ENCODE measurements around the gene EPHA3. TPM values are rescaled to one million over a fixed set of nuclear protein-coding genes. Genes with fewer than 3 reads are reported as not detected.

The EPHA3 gene
- total and polyA plus RNA-seq, 8 donors, result 0.29 to 33.9 (median 0.81) TPM

DNA sequence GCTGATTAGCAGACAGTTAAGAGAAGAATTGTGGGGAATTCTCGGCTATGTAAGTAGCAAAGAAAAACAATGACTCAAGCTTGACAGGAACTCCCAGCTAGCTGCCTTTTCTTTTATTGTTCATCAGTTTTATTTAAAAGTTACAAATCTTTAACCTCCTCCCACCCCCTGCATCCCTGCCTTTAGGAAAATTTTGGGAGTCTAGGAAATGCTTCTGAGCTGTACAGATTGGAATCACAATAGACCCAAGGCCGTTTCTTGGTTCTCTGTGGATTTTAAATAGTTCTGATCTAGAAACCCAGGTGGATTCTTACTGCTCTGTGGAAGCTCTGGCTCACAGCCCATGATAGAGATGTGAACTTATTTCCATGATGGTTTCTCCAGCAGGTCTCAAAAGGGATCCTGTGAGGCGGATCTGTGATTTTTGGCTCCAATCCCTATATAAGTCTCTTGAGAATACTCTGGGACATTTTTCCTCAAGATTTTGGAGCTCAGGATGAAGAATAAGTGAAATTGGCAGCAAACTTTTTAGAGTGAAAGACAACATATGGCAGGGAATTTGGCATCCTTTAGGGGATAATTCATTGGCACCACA, 312.3 kb downstream of the EPHA3 start:
- no peaks in the 10 kb centered on the region for H3K27me3 ChIP-seq
- H3K27ac ChIP-seq, result no peak overlapping the region
- intact Hi-C loops (cut with DNase I; ENCODE audit: low total_unique reads), result no loop called here
- no peaks in the 10 kb centered on the region for H3K4me1 ChIP-seq
- TF ChIP-seq, protein P1, sequence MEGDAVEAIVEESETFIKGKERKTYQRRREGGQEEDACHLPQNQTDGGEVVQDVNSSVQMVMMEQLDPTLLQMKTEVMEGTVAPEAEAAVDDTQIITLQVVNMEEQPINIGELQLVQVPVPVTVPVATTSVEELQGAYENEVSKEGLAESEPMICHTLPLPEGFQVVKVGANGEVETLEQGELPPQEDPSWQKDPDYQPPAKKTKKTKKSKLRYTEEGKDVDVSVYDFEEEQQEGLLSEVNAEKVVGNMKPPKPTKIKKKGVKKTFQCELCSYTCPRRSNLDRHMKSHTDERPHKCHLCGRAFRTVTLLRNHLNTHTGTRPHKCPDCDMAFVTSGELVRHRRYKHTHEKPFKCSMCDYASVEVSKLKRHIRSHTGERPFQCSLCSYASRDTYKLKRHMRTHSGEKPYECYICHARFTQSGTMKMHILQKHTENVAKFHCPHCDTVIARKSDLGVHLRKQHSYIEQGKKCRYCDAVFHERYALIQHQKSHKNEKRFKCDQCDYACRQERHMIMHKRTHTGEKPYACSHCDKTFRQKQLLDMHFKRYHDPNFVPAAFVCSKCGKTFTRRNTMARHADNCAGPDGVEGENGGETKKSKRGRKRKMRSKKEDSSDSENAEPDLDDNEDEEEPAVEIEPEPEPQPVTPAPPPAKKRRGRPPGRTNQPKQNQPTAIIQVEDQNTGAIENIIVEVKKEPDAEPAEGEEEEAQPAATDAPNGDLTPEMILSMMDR (IDR thresholded peaks at IDR 0.05), result no peak
- no peak for TF ChIP-seq POLR2A (IDR thresholded peaks at IDR 0.05)
- no peak for TF ChIP-seq EP300 (IDR thresholded peaks at IDR 0.05)
- TF ChIP-seq POLR2AphosphoS5 (IDR thresholded peaks at IDR 0.05), result no peak
- WGBS, 5 donors, result 65 to 84% (median 79%) methylated on average over 3 of the region's 3 CpGs
- no peak overlapping the region for H3K4me3 ChIP-seq
- no peaks in the 10 kb centered on the region for H3K9me3 ChIP-seq
- no peaks in the 10 kb centered on the region for H3K36me3 ChIP-seq
- no peak for DNase-seq

DNA sequence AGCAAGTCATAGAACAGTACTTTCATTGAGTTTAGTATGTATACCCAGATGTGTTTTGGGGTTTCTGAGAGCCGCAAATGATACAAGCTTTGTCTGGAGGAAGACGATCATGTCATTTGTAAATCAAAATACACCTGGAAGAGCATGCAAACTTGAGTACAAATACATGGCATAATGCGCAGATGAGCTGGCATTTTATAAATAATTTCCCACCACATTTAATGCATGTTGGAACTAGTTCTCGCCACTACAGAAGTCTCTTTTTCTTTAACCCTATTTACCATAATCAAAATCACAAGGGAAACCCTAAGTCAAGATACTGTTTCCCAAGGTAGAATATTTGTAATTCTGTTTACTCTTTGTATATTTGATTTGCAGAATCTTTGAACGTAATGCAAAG, 318.6 kb downstream of the EPHA3 start:
- H3K36me3 ChIP-seq, result no peaks in the 10 kb centered on the region
- TF ChIP-seq EP300 (IDR thresholded peaks at IDR 0.05), result no peak
- TF ChIP-seq POLR2AphosphoS5 (IDR thresholded peaks at IDR 0.05), result no peak
- no peak for TF ChIP-seq POLR2A (IDR thresholded peaks at IDR 0.05)
- TF ChIP-seq, protein P1 (IDR thresholded peaks at IDR 0.05), result no peak
- H3K27ac ChIP-seq, result no peak overlapping the region
- no peak overlapping the region for H3K4me3 ChIP-seq
- DNase-seq, result no peak
- no peaks in the 10 kb centered on the region for H3K9me3 ChIP-seq
- intact Hi-C loops (cut with DNase I; ENCODE audit: low total_unique reads), result no loop called here
- WGBS, 5 donors, result 82 to 88% (median 86%) methylated on average over 5 of the region's 5 CpGs
- H3K27me3 ChIP-seq, result no peaks in the 10 kb centered on the region
- H3K4me1 ChIP-seq, result no peaks in the 10 kb centered on the region

DNA sequence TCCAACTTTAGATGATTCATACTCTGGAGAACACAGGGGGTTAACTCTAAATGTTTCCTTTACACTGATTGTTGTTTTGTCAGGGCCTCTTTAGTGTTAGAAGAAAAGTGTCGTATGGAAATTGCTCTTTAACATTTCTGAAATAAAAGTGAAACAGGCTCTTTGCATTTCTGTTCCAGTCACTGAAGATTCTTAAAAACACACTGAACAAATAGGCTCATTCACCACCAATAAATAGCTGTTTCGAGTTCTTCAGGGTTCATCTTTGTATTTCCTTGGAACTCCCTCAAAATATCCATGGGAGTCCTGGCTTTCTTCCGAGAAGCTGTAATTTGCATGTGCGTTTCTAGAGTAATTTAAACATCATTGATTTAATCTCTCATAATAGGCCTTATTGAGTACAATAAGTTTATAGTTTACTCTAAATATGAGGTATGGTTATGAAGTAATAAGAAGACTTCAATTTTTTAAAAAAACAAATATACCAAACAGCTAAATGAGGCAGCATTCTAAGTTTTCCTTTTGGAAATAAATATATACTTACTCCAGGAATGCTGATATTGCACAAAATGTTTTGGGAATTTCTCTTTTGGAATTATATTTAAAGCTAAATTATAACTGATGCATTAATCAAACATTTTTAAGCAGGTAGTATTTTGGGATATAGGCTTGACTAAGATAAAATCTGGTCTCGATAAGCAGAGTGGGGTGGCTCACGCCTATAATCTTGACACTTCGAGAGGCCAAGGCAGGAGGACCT, 327.4 kb downstream of the EPHA3 start:
- TF ChIP-seq POLR2AphosphoS5 (IDR thresholded peaks at IDR 0.05) (no peak), EP300 (IDR thresholded peaks at IDR 0.05) (no peak), POLR2A (IDR thresholded peaks at IDR 0.05) (no peak)
- TF ChIP-seq, protein P1 (IDR thresholded peaks at IDR 0.05), result no peak
- peak in 1 of 2 donors; percentile 21 for DNase-seq
- 81 to 91% (median 82%) methylated on average over 7 of the region's 7 CpGs for whole genome bisulfite sequencing, 5 donors
- H3K27me3 ChIP-seq, result no peaks in the 10 kb centered on the region
- no peaks in the 10 kb centered on the region for H3K9me3 ChIP-seq
- no peaks in the 10 kb centered on the region for H3K36me3 ChIP-seq
- no peak overlapping the region for H3K4me3 ChIP-seq
- intact Hi-C loops (cut with DNase I; ENCODE audit: low total_unique reads), result no loop called here
- no peaks in the 10 kb centered on the region for H3K4me1 ChIP-seq
- no peak overlapping the region for H3K27ac ChIP-seq

DNA sequence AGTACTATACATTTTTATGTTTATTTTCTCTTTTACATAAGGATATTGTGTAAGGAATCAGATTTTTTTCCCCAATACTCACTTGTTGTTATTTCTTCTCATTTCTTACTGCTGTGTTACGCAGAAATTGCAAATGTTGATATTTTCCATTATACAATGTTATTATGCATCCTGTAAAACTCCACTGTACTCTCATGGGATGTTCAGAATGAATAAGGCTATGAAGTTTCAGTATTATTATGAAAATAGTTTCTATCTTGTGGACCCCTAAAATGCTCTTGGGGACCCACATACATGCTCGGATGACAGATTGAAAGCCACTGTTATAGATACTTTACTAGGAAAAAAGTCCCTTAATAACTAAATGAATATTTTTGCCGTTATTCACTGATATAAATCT, 329.4 kb downstream of the EPHA3 start:
- H3K9me3 ChIP-seq, result no peaks in the 10 kb centered on the region
- no peak overlapping the region for H3K27ac ChIP-seq
- intact Hi-C loops (cut with DNase I; ENCODE audit: low total_unique reads), result no loop called here
- no peaks in the 10 kb centered on the region for H3K36me3 ChIP-seq
- WGBS, 5 donors, result 84 to 93% (median 87%) methylated on average over 3 of the region's 3 CpGs
- no peak for DNase-seq
- H3K27me3 ChIP-seq, result no peaks in the 10 kb centered on the region
- H3K4me3 ChIP-seq, result no peak overlapping the region
- no peaks in the 10 kb centered on the region for H3K4me1 ChIP-seq
- TF ChIP-seq, protein P1 (IDR thresholded peaks at IDR 0.05), result no peak
- TF ChIP-seq POLR2AphosphoS5 (IDR thresholded peaks at IDR 0.05) (no peak), EP300 (IDR thresholded peaks at IDR 0.05) (no peak), POLR2A (IDR thresholded peaks at IDR 0.05) (no peak)

Measured in stomach (tissue), 9 donors.